GM12873 (cell line): ENCODE results near the gene DCTN4.

Experiments
- TF ChIP-seq, protein P1 (sequence below): IDR thresholded peaks from 2 replicates; pipeline ENCODE4 v1.5.1; 2012; ENCODE audit warnings: low read depth, mild to moderate bottlenecking, moderate library complexity, low read length, control low read depth; ENCODE audit not compliant: insufficient read depth; ENCODE audit errors: missing control alignments

Gene DCTN4

DNA sequence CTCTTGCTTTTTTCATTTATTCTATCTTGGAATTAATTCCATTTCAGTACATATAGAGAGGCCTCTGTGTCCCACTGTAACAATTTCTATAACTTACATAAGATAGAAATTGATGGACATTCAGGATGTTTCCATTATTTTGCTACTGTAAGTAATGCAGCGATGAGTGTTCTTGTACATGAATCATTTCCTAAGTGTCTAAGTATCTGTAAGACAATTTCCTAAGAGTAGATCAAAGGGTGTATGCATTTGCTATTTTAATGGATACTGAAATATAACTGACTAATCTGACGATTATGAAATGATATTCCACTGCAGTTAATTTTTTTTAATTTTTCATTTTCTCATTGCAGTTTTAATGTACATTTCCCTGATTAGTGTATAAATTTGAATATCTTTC lies 35.0 kb downstream of the DCTN4 start:
- TF ChIP-seq, protein P1, sequence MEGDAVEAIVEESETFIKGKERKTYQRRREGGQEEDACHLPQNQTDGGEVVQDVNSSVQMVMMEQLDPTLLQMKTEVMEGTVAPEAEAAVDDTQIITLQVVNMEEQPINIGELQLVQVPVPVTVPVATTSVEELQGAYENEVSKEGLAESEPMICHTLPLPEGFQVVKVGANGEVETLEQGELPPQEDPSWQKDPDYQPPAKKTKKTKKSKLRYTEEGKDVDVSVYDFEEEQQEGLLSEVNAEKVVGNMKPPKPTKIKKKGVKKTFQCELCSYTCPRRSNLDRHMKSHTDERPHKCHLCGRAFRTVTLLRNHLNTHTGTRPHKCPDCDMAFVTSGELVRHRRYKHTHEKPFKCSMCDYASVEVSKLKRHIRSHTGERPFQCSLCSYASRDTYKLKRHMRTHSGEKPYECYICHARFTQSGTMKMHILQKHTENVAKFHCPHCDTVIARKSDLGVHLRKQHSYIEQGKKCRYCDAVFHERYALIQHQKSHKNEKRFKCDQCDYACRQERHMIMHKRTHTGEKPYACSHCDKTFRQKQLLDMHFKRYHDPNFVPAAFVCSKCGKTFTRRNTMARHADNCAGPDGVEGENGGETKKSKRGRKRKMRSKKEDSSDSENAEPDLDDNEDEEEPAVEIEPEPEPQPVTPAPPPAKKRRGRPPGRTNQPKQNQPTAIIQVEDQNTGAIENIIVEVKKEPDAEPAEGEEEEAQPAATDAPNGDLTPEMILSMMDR, result no peak

DNA sequence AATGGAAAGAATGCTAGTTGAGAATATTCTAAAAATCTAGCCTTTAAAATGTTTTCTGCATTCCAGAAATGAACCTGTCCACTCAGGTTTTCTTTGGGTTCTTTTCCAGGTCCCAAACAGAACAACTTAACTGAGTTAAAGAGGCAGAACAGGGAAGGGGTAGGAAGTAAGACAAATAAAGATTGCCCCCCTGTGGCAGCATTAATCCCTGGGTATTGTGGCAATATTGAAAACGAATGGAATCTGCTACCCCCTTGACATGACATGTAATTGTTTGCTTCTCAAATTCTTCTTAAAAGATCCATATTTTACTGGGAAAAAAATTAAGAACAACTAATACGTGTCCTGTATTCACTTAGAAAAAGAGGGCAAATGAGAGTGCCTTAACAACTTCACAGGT lies 48.7 kb downstream of the DCTN4 start:
- TF ChIP-seq, protein P1, result peak; percentile 33

DNA sequence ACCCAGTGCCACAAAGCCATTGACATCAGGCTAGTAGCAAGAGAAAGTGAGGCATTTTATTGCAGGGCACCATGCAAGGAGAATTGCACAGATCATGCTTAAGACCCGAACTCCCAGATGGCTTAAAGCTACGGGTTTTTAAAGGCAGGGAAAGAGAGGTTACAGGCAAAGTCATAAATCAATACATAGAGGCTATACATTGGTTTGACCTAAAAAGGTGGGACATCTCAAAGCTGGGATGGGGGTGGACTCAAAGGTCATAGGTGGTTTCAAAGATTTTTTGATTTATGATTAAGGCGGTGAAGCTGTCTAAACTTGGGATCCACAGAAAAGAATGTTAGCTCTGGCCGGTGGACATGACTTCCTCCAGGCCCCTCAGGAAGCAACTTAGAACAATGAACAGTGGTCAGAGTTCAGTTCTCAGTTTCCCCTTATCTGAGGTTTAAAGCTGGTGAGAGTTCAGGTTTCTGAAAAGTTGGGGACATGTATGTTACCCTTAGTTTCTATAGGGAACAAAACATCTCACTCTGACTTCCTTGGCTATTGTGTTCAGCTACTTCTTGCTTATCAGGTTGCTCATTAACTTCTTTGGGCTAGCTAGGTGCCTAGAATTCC lies 51.9 kb downstream of the DCTN4 start:
- TF ChIP-seq, protein P1, result no peak

DNA sequence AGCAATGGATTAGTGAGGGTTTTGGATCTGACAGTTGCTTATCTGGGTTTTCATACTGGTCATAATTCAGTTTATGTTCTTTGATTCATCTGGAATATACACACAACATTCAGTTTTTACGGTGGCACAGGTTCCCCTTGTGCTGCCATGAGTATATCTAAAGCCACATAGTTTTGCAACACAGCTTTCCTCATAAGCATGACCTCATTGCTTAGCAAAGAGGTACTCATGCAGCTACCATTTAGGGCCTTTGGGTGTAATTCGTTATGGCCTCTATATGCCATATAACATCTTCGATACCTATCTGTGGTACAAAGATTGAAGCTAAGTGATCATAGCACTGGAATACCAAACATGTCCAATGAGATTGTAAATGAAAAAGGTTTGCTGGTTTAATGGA lies 55.1 kb downstream of the DCTN4 start:
- TF ChIP-seq, protein P1, result no peak

DNA sequence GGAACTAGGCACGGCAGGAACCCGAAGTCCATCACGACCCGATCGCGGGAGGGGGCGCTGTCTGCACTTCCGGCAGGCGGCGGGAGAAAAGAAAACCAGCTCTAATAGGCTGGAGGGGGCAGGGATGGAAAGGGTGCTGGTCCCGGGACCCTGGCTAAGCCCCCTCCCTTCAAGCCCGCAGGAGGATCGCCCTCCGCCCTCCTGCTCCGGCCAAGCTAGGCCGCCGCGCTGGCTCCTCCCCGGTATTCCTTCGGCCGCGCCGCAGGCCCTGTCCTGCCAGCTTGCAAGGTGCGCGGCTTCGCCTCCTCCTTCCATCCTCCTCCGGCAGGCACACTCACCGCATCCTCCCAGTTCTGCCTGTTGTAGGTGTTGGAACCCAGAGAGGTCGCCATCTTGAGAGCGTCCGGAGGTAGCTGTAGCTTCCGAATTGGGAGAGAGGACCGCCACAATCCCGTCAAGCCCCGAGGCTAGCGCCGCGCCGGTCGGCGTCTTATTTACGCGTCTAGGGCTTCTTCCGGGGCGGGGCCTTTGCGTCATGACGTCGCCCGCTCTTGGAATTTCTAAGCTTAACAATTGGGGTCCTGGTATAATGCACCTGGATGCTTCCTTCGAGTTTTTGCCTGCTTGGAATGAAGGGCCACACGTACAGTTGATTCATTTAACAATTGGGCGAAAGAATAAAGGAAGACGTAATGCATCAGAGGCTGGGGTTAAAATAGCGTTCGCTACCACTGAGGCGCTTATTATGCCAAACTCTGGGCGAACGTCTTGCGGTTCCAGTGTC lies 58.0 kb downstream of the DCTN4 start, which contains the start of gene RBM22:
RBM22 (minus strand) TSS at position 469 of the 784 bp plus-strand sequence; CDS start at position 392, 77 bp downstream.
- TF ChIP-seq, protein P1, result peak; percentile 70

DNA sequence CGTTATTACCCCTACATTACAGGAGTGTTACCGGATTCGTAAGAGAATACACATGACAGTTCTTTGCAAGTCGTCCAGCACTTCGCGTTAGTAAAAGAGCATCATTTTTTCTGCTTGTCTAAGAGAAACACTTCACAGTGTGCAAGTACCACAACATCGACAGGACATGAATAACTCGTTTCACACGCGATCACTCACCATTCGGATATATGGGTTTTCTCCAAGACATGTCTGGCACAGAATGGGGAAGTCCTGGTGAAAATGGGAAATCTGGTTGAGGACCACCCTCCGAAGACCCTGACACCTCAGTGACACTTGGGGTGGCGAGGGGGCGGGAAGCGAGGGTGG lies 58.6 kb downstream of the DCTN4 start:
- TF ChIP-seq, protein P1, result no peak

DNA sequence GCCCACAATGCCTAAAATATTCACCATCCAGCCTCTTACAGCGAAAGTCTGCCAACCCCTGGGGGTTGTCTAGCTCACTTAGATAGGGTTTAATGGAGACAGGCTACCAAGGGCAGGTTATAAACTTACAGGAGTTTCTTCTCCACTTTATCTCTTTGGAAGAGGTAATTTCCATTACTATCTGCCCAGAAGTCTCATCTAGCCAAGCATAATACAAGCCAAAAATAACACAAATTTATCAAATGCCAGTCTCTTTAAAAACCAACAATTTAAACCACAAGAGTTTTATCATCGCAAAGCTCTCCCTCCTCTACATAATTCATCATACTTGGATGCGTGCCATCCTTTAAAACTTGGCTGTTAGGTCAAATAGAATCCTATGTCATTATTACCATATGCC lies 64.2 kb downstream of the DCTN4 start:
- TF ChIP-seq, protein P1, result no peak
